Calu3 (cell line): ENCODE results near the gene ZNF205. TPM values are rescaled to one million over a fixed set of nuclear protein-coding genes. Genes with fewer than 3 reads are reported as not detected.

Experiments
- BruUV-seq: library from RNA; stranded (reverse); fragments of 400-500 nt; replicated peaks from 2 replicates; lab custom pipeline; 2021; lab: Mats Ljungman, UMichigan
- CTCF ChIA-PET: fragments of 300-600 bp; sonication (Branson Sonifier 250); formaldehyde crosslinking; loops from one replicate; lab custom pipeline; 2022; ENCODE audit warnings: antibody characterized with exemption; lab: Charles Lee
- DNase-seq: peaks from one replicate; pipeline ENCODE4 v3.0.0; 2022
- H3K27ac Mint-ChIP-seq: one replicate; pipeline ENCODE4 v1.8.0; 2022; ENCODE audit warnings: mixed read lengths; ENCODE audit not compliant: unreplicated experiment
- H3K27me3 Mint-ChIP-seq: one replicate; pipeline ENCODE4 v1.8.0; 2022; ENCODE audit warnings: mixed read lengths; ENCODE audit not compliant: unreplicated experiment
- H3K36me3 Mint-ChIP-seq: one replicate; pipeline ENCODE4 v1.8.0; 2022; ENCODE audit warnings: mild to moderate bottlenecking, moderate library complexity, mixed read lengths; ENCODE audit not compliant: insufficient read depth, unreplicated experiment
- H3K4me1 Mint-ChIP-seq: one replicate; pipeline ENCODE4 v1.8.0; 2022; ENCODE audit warnings: mild to moderate bottlenecking, low read depth, mixed read lengths; ENCODE audit not compliant: unreplicated experiment
- H3K4me3 Mint-ChIP-seq: one replicate; pipeline ENCODE4 v1.8.0; 2022; ENCODE audit warnings: mild to moderate bottlenecking, low read depth, moderate library complexity, mixed read lengths; ENCODE audit not compliant: unreplicated experiment
- H3K9me3 Mint-ChIP-seq: one replicate; pipeline ENCODE4 v1.8.0; 2022; ENCODE audit warnings: low read depth, mixed read lengths; ENCODE audit not compliant: unreplicated experiment
- CTCF ChIP-seq: fragments of 200-600 bp; IDR thresholded peaks from one replicate; pipeline ENCODE4 v1.8.0; 2022; ENCODE audit warnings: antibody characterized with exemption; ENCODE audit not compliant: unreplicated experiment
- intact Hi-C: fragments of 100-400 bp; cut with micrococcal nuclease; formaldehyde crosslinking; loops from one replicate; pipeline ENCODE4 v1.10.0; 2022; ENCODE audit not compliant: unreplicated experiment
- total RNA-seq: library from RNA; stranded (reverse); gene quantifications from 2 replicates; pipeline ENCODE4 v1.2.3, GENCODE V29; 2022

The ZNF205 gene
- total RNA-seq, 1 experiment from 2014 or later: 17.2 TPM

- no peak for TF ChIP-seq CTCF
- BruUV-seq: no TSS peak
- Mint-ChIP-seq H3K4me3 (peak overlapping the region; percentile 99), H3K27ac (peak overlapping the region; percentile 61), H3K4me1 (peaks cover 13% of the 10 kb centered on the region), H3K9me3 (no peaks in the 10 kb centered on the region), H3K27me3 (no peaks in the 10 kb centered on the region), H3K36me3 (peaks cover 74% of the 10 kb centered on the region)
- DNase-seq: no peak
- intact Hi-C loops: no loop called here
- CTCF ChIA-PET: interaction anchor here (0.6 to 1.1 kb wide), 5 partner anchors 8 to 1068 kb away, joined by 3 to 7 read pairs (median 3); no protein-coding TSS in a partner anchor
Observed at GRCh38 chr16:3122926-3123570, 10.7 kb downstream of the ZNF205 start.

GRCh38 chr16:3123986-3124886 is 11.8 kb downstream of the ZNF205 start:
- intact Hi-C loops: no loop called here
- Mint-ChIP-seq H3K9me3 (no peaks in the 10 kb centered on the region), H3K36me3 (peaks cover 69% of the 10 kb centered on the region), H3K27ac (peak overlapping the region; percentile 88), H3K27me3 (no peaks in the 10 kb centered on the region), H3K4me1 (peaks cover 19% of the 10 kb centered on the region), H3K4me3 (peak overlapping the region; percentile 99)
- peak; percentile 98 for DNase-seq
- no TSS peak for BruUV-seq
- TF ChIP-seq CTCF: no peak
- CTCF ChIA-PET: interaction anchor here (1.0 to 1.9 kb wide), 3 partner anchors 11 to 93 kb away, joined by 4 to 18 read pairs (median 5); partner anchors contain the start of gene ZNF213

- intact Hi-C loops: loop anchor here (2.0 kb wide), 2 partner anchors 21 to 69 kb away; no protein-coding TSS in a partner anchor
- no TSS peak for BruUV-seq
- H3K4me1 Mint-ChIP-seq: peaks cover 26% of the 10 kb centered on the region
- H3K27ac Mint-ChIP-seq: no peak overlapping the region
- no peak for DNase-seq
- TF ChIP-seq CTCF: no peak
- H3K4me3 Mint-ChIP-seq: no peak overlapping the region
- H3K27me3 Mint-ChIP-seq: no peaks in the 10 kb centered on the region
- no peaks in the 10 kb centered on the region for H3K9me3 Mint-ChIP-seq
- peaks cover 76% of the 10 kb centered on the region for H3K36me3 Mint-ChIP-seq
- CTCF ChIA-PET: interaction anchor here (0.6 kb wide), 1 partner anchor 99 kb away, joined by 6 read pairs; no protein-coding TSS in a partner anchor
Observed at GRCh38 chr16:3127745-3128144, 15.4 kb downstream of the ZNF205 start.
